Measurements from ENCODE around the gene SREK1IP1.

DNA sequence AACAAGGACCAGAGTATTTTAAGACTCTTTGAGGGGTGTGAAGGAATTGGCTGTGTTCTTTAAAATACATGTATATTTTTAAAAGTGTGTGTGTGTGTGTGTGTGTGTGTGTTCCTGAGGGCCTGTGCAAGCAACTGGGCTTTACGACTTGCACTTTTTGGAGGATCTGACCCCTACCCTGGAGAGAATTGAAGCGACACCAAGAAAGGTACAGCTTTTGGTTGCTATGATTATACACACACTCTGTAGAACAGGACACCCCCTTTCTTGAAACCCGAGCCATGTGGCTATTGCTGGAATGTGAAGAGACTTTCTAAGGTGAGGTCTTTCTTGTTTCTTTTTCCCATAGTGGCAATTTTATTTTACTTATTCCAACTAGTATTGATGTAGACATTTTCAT, 77.2 kb downstream of the SREK1IP1 start:
- TF ChIP-seq, protein P1, sequence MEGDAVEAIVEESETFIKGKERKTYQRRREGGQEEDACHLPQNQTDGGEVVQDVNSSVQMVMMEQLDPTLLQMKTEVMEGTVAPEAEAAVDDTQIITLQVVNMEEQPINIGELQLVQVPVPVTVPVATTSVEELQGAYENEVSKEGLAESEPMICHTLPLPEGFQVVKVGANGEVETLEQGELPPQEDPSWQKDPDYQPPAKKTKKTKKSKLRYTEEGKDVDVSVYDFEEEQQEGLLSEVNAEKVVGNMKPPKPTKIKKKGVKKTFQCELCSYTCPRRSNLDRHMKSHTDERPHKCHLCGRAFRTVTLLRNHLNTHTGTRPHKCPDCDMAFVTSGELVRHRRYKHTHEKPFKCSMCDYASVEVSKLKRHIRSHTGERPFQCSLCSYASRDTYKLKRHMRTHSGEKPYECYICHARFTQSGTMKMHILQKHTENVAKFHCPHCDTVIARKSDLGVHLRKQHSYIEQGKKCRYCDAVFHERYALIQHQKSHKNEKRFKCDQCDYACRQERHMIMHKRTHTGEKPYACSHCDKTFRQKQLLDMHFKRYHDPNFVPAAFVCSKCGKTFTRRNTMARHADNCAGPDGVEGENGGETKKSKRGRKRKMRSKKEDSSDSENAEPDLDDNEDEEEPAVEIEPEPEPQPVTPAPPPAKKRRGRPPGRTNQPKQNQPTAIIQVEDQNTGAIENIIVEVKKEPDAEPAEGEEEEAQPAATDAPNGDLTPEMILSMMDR (IDR thresholded peaks at IDR 0.05; ENCODE audit: low read length) = no peak
- TF ChIP-seq EZH2 (optimal IDR thresholded peaks at IDR 0.05; ENCODE audit: low read depth, low read length) (no peak), EZH2phosphoT487 (IDR thresholded peaks at IDR 0.05; ENCODE audit: low read length) (no peak)

All from MM.1S (cell line).